Peyer's patch (tissue), 4 donors: ENCODE measurements around the gene FAM76A.

Experiments
- CTCF ChIP-seq, 6 experiments: fragments of 450-650 bp in 4 of 6; fragments of 200-600 bp in 2 of 6; sonication (generic) in 1 of 6; IDR thresholded peaks; one replicate each; pipeline ENCODE4 v1.5.1; 2017 to 2019; ENCODE audit warnings: antibody characterized with exemption in 6 of 6, mild to moderate bottlenecking in 3 of 6, moderate library complexity in 1 of 6
- POLR2A ChIP-seq, 2 donors: fragments of 450-650 bp; IDR thresholded peaks; one replicate each; pipeline ENCODE4 v1.5.1; 2017; ENCODE audit warnings: antibody characterized with exemption in 2 of 2, mild to moderate bottlenecking in 2 of 2, moderate library complexity in 2 of 2

- TF ChIP-seq POLR2A (IDR thresholded peaks at IDR 0.05) (no peak), CTCF (IDR thresholded peaks at IDR 0.05) (no peak)
Measured at GRCh38 chr1:27676410-27676809, 49.4 kb upstream of the FAM76A start.
